Endothelial cell (in vitro differentiated cells): ENCODE measurements around the gene PRELID2. TPM values are rescaled to one million over a fixed set of nuclear protein-coding genes. Genes with fewer than 3 reads are reported as not detected.

Source experiments
- DNase-seq: peaks from one replicate; pipeline ENCODE4 v3.0.0; 2021; ENCODE audit warnings: low spot score
- H3K27ac Mint-ChIP-seq: one replicate; pipeline ENCODE4 v1.8.0; 2021; ENCODE audit warnings: mixed read lengths, inconsistent platforms; ENCODE audit not compliant: unreplicated experiment
- H3K27me3 Mint-ChIP-seq: one replicate; pipeline ENCODE4 v1.8.0; 2021; ENCODE audit warnings: mild to moderate bottlenecking, moderate library complexity, mixed read lengths, inconsistent platforms; ENCODE audit not compliant: unreplicated experiment
- H3K36me3 Mint-ChIP-seq: one replicate; pipeline ENCODE4 v1.8.0; 2021; ENCODE audit warnings: mild to moderate bottlenecking, low read depth, mixed read lengths, inconsistent platforms; ENCODE audit not compliant: unreplicated experiment
- H3K4me1 Mint-ChIP-seq: one replicate; pipeline ENCODE4 v1.8.0; 2021; ENCODE audit warnings: mild to moderate bottlenecking, mixed read lengths, inconsistent platforms; ENCODE audit not compliant: unreplicated experiment
- H3K4me3 Mint-ChIP-seq: one replicate; pipeline ENCODE4 v1.8.0; 2021; ENCODE audit warnings: mild to moderate bottlenecking, mixed read lengths, inconsistent platforms; ENCODE audit not compliant: unreplicated experiment
- H3K9me3 Mint-ChIP-seq: one replicate; pipeline ENCODE4 v1.8.0; 2021; ENCODE audit warnings: mixed read lengths, inconsistent platforms; ENCODE audit not compliant: unreplicated experiment
- CTCF ChIP-seq: fragments of 200-600 bp; sonication (generic); IDR thresholded peaks from one replicate; pipeline ENCODE4 v1.5.0; 2021; ENCODE audit warnings: antibody characterized with exemption; ENCODE audit not compliant: unreplicated experiment
- total RNA-seq: library from RNA; stranded (reverse); fragmentation: NEBNext Ultra II Directional; extraction: Animal tissue kit (Norgen Biotek cat#: 25700); gene quantifications from one replicate; pipeline ENCODE4 v1.2.1, GENCODE V29; 2021; ENCODE audit not compliant: unreplicated experiment

The PRELID2 gene
- total RNA-seq, 1 donor from 2014 or later = 4.3 TPM

- no peak for DNase-seq
- Mint-ChIP-seq H3K27me3 (peaks cover 4% of the 10 kb centered on the region), H3K27ac (no peak overlapping the region), H3K4me3 (no peak overlapping the region), H3K36me3 (no peaks in the 10 kb centered on the region), H3K9me3 (no peaks in the 10 kb centered on the region), H3K4me1 (peaks cover 19% of the 10 kb centered on the region)
- TF ChIP-seq CTCF = no peak
Observed at GRCh38 chr5:145824040-145824439, 11.1 kb downstream of the PRELID2 start.

GRCh38 chr5:145818604-145819003, 16.5 kb downstream of the PRELID2 start:
- H3K27ac Mint-ChIP-seq = no peak overlapping the region
- no peaks in the 10 kb centered on the region for H3K9me3 Mint-ChIP-seq
- H3K4me1 Mint-ChIP-seq = peaks cover 19% of the 10 kb centered on the region
- H3K36me3 Mint-ChIP-seq = no peaks in the 10 kb centered on the region
- H3K27me3 Mint-ChIP-seq = peaks cover 4% of the 10 kb centered on the region
- DNase-seq = no peak
- no peak overlapping the region for H3K4me3 Mint-ChIP-seq
- no peak for TF ChIP-seq CTCF

- Mint-ChIP-seq H3K4me3 (no peak overlapping the region), H3K27me3 (no peaks in the 10 kb centered on the region), H3K9me3 (no peaks in the 10 kb centered on the region), H3K36me3 (no peaks in the 10 kb centered on the region), H3K27ac (no peak overlapping the region), H3K4me1 (no peaks in the 10 kb centered on the region)
- no peak for DNase-seq
- no peak for TF ChIP-seq CTCF
Observed at GRCh38 chr5:145812877-145813276, 22.3 kb downstream of the PRELID2 start.

GRCh38 chr5:145811834-145812625, 23.1 kb downstream of the PRELID2 start:
- Mint-ChIP-seq H3K4me3 (no peak overlapping the region), H3K36me3 (no peaks in the 10 kb centered on the region), H3K27ac (no peak overlapping the region), H3K9me3 (no peaks in the 10 kb centered on the region), H3K27me3 (no peaks in the 10 kb centered on the region), H3K4me1 (no peaks in the 10 kb centered on the region)
- no peak for TF ChIP-seq CTCF
- peak; percentile 19 for DNase-seq

GRCh38 chr5:145806923-145807322, 28.2 kb downstream of the PRELID2 start:
- H3K9me3 Mint-ChIP-seq = no peaks in the 10 kb centered on the region
- no peaks in the 10 kb centered on the region for H3K36me3 Mint-ChIP-seq
- H3K27me3 Mint-ChIP-seq = no peaks in the 10 kb centered on the region
- H3K4me3 Mint-ChIP-seq = no peak overlapping the region
- no peak for TF ChIP-seq CTCF
- no peak overlapping the region for H3K27ac Mint-ChIP-seq
- DNase-seq = no peak
- no peaks in the 10 kb centered on the region for H3K4me1 Mint-ChIP-seq
